Hepatocyte (in vitro differentiated cells): ENCODE measurements around the gene CDH1. TPM values are rescaled to one million over a fixed set of nuclear protein-coding genes. Genes with fewer than 3 reads are reported as not detected.

Source experiments
- DNase-seq: peaks from one replicate; pipeline ENCODE4 v3.0.0-alpha.2; 2016; ENCODE audit warnings: low spot score
- H2AFZ ChIP-seq: fragments of 200-600 bp; sonication (generic); 2 replicates; pipeline ENCODE4 v1.6.0; 2016; ENCODE audit warnings: antibody characterized with exemption, mild to moderate bottlenecking
- H3K27ac ChIP-seq: fragments of 200-600 bp; sonication (generic); 2 replicates; pipeline ENCODE4 v1.5.1; 2016; ENCODE audit warnings: mild to moderate bottlenecking
- H3K27me3 ChIP-seq: fragments of 200-600 bp; sonication (generic); 2 replicates; pipeline ENCODE4 v1.6.1; 2016
- H3K36me3 ChIP-seq: fragments of 200-600 bp; sonication (generic); replicated peaks from 2 replicates; pipeline ENCODE4 v1.5.1; 2016; ENCODE audit warnings: low read depth; ENCODE audit not compliant: insufficient read depth
- H3K4me1 ChIP-seq: fragments of 200-600 bp; sonication (generic); 2 replicates; pipeline ENCODE4 v1.5.1; 2016; ENCODE audit warnings: mild to moderate bottlenecking, moderate library complexity; ENCODE audit not compliant: insufficient read depth
- H3K4me2 ChIP-seq: fragments of 200-600 bp; sonication (generic); 2 replicates; pipeline ENCODE4 v1.6.0; 2016
- H3K4me3 ChIP-seq: fragments of 200-600 bp; sonication (generic); 2 replicates; pipeline ENCODE4 v1.5.1; 2016; ENCODE audit warnings: mild to moderate bottlenecking
- H3K79me2 ChIP-seq: fragments of 200-600 bp; sonication (generic); 2 replicates; pipeline ENCODE4 v1.6.0; 2017; ENCODE audit warnings: mild to moderate bottlenecking
- H3K9me2 ChIP-seq: fragments of 200-600 bp; sonication (generic); replicated peaks from 2 replicates; pipeline ENCODE4 v1.6.0; 2017; ENCODE audit warnings: mild to moderate bottlenecking; ENCODE audit not compliant: insufficient read depth
- H3K9me3 ChIP-seq: fragments of 200-600 bp; sonication (generic); 2 replicates; pipeline ENCODE4 v1.5.1; 2016; ENCODE audit warnings: low read depth, mild to moderate bottlenecking
- H4K20me1 ChIP-seq: fragments of 200-600 bp; sonication (generic); 2 replicates; pipeline ENCODE4 v1.6.0; 2016; ENCODE audit warnings: mild to moderate bottlenecking; ENCODE audit not compliant: insufficient read depth, poor library complexity, severe bottlenecking
- CTCF ChIP-seq: fragments of 200-600 bp; sonication (generic); IDR thresholded peaks from 2 replicates; pipeline ENCODE4 v1.5.1; 2016; ENCODE audit warnings: antibody characterized with exemption, mild to moderate bottlenecking; ENCODE audit not compliant: poor library complexity
- EZH2 ChIP-seq: fragments of 200-600 bp; sonication (generic); IDR thresholded peaks from 2 replicates; pipeline ENCODE4 v1.6.1; 2016; ENCODE audit warnings: antibody characterized with exemption, mild to moderate bottlenecking, borderline replicate concordance
- EZH2phosphoT487 ChIP-seq: fragments of 200-600 bp; sonication (generic); IDR thresholded peaks from one replicate; pipeline ENCODE4 v1.6.1; 2018; ENCODE audit warnings: antibody characterized with exemption, mild to moderate bottlenecking, low read depth, moderate library complexity; ENCODE audit not compliant: unreplicated experiment, severe bottlenecking
- WGBS: methylation state at CpG from one replicate; pipeline ENCODE4 v1.1.6; 2016; ENCODE audit warnings: low lambda C conversion rate; ENCODE audit errors: missing lambda C conversion rate; 5-methylcytosine and 5-hydroxymethylcytosine counted together
- polyA plus RNA-seq: library from polyadenylated mRNA; unstranded; fragments of >200 nt; fragmentation: Nextera tagmentation; extraction: Ambion mirVana; gene quantifications from 2 replicates; pipeline ENCODE4 v1.2.1, GENCODE V29; 2016
- total RNA-seq: library from RNA; depleted of rRNA; stranded (reverse); fragments of >200 nt; gene quantifications from 2 replicates; pipeline ENCODE4 v1.2.3, GENCODE V29; 2014

CDH1 gene
- total and polyA plus RNA-seq, 2 experiments from 2014 or later = 131 to 190 TPM

DNA sequence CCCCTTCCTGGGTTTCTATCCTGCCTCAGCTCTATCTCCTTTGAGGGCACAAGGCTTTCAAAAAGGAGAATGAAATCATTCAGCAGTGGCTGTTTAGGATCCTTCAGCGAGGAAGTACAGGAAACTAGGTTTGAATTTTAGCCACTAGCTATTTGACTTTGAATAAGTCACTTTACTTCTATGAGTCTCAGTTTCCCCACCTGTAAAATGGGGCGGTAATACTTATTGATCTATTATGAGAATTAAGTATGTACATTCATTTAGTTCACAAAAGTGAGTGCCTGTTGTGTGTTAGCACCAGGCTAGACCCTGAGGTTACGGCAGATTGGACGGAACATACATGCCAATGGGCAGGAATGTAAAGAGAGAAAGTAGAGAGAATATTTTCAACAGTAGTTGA is 6.6 kb downstream of the CDH1 start:
- no peak overlapping the region for H3K4me3 ChIP-seq

DNA sequence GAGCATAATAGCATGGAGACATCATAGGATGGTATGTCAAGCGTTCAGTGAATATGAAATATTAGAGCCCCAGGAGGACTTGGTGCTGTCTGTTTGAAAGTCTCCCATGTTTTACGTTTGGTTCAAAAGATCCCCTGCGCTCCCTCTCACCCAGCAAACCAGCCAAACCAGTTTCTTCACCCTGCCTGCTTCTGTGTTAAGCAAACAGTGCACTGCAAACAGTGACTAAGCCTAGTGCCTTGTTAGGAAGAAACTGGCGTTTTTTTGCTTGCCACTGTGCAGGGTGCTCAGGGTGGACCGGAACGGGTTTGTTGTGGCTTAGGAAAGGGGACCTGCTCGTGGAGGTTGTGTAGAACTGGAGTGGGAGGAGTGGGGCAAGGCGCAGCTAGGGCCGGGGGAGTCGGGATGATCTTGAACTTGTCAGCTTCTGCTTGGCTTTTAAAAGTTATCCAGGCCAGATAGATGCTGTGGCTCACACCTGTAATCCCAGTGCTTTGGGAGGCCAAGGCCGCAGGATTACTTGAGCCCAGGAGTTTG is 7.7 kb downstream of the CDH1 start:
- Histone ChIP-seq H3K4me1 (peaks cover 76% of the 10 kb centered on the region), H4K20me1 (peaks cover 15% of the 10 kb centered on the region), H3K27me3 (no peaks in the 10 kb centered on the region), H3K9me3 (no peaks in the 10 kb centered on the region), H3K4me2 (peak overlapping the region; percentile 71), H3K36me3 (no peaks in the 10 kb centered on the region), H3K4me3 (no peak overlapping the region), H2AFZ (no peak overlapping the region), H3K9me2 (no peaks in the 10 kb centered on the region), H3K79me2 (peaks cover 73% of the 10 kb centered on the region), H3K27ac (peak overlapping the region; percentile 96)
- peak; percentile 79 for TF ChIP-seq EZH2phosphoT487
- no peak for TF ChIP-seq CTCF
- TF ChIP-seq EZH2 = no peak
- DNase-seq = peak; percentile 88
- WGBS = 26% methylated on average over 11 of the region's 11 CpGs

More for the DNA sequence above, 6.6 kb downstream of the CDH1 start:
- TF ChIP-seq CTCF (no peak), EZH2phosphoT487 (no peak), EZH2 (no peak)
- Histone ChIP-seq H3K4me2 (peak overlapping the region; percentile 71), H3K9me2 (no peaks in the 10 kb centered on the region), H2AFZ (no peak overlapping the region), H3K27me3 (no peaks in the 10 kb centered on the region), H3K27ac (peak overlapping the region; percentile 96), H4K20me1 (peaks cover 6% of the 10 kb centered on the region), H3K79me2 (peaks cover 62% of the 10 kb centered on the region), H3K9me3 (no peaks in the 10 kb centered on the region), H3K36me3 (no peaks in the 10 kb centered on the region), H3K4me1 (peaks cover 71% of the 10 kb centered on the region)
- WGBS = 95% methylated on average over 4 of the region's 4 CpGs
- DNase-seq = no peak

DNA sequence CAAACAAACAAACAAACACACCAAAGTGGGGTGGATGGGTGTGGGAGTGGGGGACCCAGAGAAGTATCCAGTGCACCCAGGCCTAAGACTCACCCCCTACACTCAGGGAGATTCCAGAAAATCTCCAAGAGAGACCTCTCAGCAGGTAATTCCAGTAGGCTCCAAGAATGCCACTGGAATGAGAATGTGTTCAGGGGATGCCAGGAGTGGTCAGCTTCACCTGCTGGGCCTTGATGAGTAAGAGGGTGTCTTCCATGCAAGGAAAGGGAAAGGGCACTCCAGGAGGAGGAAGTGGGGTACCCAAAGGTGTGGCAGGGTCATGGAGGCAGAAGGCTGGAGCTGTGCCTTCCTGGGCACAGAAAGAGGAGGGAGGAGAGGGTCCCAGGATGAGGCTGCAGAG is 9.9 kb downstream of the CDH1 start:
- Histone ChIP-seq H3K79me2 (peaks cover 84% of the 10 kb centered on the region), H3K4me1 (peaks cover 69% of the 10 kb centered on the region), H3K9me3 (no peaks in the 10 kb centered on the region), H4K20me1 (peaks cover 23% of the 10 kb centered on the region), H3K27me3 (no peaks in the 10 kb centered on the region), H3K4me3 (no peak overlapping the region), H3K4me2 (no peak overlapping the region), H2AFZ (no peak overlapping the region), H3K27ac (no peak overlapping the region), H3K9me2 (no peaks in the 10 kb centered on the region), H3K36me3 (no peaks in the 10 kb centered on the region)
- no peak for DNase-seq
- TF ChIP-seq EZH2phosphoT487 = no peak
- TF ChIP-seq EZH2 = no peak
- no peak for TF ChIP-seq CTCF
